Activated T-cell treated with anti-CD3 and anti-CD28 coated beads, Interleukin-2, amount 50 U/mL, for 48 hours (primary cell): ENCODE measurements around the gene IL1RN.

Experiments
- DNase-seq, 2 experiments: peaks; one replicate each; pipeline ENCODE4 v3.0.0-alpha.2; 2020

IL1RN gene

DNA sequence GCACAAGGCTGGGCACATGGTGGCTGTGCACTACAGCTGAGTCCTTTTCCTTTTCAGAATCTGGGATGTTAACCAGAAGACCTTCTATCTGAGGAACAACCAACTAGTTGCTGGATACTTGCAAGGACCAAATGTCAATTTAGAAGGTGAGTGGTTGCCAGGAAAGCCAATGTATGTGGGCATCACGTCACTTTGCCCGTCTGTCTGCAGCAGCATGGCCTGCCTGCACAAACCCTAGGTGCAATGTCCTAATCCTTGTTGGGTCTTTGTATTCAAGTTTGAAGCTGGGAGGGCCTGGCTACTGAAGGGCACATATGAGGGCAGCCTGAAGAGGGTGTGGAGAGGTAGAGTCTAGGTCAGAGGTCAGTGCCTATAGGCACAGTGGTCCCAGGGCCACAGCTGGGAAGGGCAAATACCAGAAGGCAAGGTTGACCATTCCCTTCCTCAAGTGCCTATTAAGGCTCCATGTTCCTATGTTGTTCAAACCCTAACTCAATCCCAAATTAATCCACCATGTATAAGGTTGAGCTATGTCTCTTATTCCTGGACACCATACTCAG lies 2.2 kb downstream of the IL1RN start:
- DNase-seq = no peak

DNA sequence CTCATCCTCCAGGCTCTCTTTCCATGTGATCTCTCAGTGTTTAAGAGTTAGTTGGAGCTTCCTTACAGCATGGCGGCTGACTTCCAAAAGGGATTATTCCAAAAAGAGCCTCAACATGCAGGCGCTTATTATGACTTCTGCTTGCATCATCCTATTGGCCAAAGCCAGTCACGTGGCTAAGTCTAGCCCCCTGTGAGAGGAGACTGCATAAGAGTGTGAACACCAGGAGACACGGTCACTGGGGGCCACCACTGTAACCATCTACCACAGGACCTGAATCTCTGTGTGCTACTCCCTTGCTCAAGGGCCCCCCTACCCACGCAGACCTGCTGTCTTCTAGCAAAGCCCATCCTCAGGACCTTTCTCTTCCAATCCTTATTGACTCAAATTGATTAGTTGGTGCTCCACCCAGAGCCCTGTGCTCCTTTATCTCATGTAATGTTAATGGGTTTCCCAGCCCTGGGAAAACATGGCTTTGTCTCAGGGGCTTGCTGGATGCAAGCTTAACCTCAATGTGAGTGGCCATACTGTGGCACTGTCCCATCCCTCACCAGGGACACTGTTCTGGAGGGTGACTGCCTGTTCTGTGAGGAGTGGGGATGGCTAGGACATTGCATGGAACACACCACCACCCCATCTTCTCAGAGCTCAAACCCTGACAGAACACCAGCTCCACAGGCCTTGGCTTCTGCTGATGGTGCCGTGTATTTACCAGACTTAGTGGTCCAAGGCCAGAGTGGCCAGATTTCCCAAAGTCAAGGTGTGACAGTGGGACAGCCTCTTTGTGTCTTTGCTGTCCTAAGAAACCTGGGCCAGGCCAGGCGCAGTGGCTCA lies 4.2 kb downstream of the IL1RN start:
- no peak for DNase-seq

DNA sequence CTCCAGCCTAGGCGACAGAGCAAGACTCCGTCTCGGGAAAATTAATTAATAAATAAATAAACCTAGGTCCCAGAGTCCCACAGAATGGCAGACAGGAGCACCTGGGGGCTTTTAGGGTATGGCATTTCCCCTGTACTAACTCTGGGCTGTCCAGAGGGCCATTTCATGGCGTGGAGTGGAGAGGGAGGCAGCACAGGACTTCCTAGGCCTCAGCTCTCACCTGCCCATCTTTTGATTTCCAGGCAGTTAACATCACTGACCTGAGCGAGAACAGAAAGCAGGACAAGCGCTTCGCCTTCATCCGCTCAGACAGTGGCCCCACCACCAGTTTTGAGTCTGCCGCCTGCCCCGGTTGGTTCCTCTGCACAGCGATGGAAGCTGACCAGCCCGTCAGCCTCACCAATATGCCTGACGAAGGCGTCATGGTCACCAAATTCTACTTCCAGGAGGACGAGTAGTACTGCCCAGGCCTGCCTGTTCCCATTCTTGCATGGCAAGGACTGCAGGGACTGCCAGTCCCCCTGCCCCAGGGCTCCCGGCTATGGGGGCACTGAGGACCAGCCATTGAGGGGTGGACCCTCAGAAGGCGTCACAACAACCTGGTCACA lies 5.1 kb downstream of the IL1RN start:
- no peak for DNase-seq

DNA sequence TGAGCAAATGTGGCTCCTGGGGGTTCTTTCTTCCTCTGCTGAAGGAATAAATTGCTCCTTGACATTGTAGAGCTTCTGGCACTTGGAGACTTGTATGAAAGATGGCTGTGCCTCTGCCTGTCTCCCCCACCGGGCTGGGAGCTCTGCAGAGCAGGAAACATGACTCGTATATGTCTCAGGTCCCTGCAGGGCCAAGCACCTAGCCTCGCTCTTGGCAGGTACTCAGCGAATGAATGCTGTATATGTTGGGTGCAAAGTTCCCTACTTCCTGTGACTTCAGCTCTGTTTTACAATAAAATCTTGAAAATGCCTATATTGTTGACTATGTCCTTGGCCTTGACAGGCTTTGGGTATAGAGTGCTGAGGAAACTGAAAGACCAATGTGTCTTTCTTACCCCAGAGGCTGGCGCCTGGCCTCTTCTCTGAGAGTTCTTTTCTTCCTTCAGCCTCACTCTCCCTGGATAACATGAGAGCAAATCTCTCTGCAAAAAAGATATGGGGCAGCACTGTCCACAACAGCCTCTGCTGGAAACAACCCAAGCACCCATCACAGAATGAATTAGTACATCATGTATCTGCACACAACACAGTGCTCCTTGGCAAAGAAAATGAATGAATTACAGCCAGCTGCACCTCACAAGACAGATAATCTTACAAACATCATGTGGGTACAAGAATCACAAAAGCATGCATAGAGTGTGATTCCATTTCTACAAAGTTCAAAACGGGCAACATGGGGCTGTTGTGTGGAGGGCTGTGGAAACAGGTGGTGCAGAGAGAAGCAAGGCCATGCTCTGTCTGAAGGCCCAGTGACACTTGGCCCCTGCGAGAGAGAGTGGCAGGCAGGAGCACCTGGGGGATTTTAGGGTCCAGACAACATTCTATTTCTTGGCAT lies 6.6 kb downstream of the IL1RN start:
- DNase-seq = peak in 1 of 2 experiments; percentile 25

DNA sequence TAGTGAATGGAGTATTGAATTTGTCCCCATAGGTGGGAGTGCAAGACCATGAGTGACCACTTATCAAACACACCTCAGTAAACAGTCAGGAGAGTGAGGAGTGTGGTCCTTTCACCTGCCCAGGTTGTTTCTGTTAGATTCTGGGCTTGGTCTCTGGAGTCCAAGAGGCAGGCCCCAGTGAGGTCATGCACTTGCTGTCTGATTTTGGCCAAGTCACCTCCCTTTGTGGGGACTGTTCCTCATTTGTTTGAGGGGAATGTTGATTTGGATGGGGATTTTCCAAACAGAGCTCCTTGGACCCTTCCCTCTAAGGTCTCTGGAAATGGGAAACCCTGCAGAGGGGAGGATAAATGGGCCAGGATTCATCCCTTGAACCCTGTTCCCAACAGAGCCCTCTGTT lies 7.3 kb downstream of the IL1RN start:
- peak in 1 of 2 experiments; percentile 4 for DNase-seq

DNA sequence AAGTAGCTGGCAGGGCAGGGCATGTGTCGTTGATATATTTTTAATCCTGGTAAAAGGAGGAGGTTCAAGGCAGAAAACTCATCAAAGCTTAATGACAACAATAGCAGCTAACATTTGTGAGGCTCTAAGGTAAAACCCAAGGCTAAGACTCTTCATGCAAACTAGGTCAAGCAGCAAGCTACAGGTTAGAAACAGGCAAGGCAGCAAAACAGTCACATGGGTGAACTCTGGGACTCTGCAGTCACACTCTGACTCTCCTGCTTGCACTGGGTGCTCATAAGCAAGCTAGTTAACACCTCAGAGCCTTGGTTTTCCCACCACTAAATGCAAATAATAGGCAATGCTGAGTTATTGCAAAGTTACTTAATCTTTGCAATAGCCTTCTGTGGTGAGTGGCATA lies 7.9 kb downstream of the IL1RN start:
- no peak for DNase-seq

DNA sequence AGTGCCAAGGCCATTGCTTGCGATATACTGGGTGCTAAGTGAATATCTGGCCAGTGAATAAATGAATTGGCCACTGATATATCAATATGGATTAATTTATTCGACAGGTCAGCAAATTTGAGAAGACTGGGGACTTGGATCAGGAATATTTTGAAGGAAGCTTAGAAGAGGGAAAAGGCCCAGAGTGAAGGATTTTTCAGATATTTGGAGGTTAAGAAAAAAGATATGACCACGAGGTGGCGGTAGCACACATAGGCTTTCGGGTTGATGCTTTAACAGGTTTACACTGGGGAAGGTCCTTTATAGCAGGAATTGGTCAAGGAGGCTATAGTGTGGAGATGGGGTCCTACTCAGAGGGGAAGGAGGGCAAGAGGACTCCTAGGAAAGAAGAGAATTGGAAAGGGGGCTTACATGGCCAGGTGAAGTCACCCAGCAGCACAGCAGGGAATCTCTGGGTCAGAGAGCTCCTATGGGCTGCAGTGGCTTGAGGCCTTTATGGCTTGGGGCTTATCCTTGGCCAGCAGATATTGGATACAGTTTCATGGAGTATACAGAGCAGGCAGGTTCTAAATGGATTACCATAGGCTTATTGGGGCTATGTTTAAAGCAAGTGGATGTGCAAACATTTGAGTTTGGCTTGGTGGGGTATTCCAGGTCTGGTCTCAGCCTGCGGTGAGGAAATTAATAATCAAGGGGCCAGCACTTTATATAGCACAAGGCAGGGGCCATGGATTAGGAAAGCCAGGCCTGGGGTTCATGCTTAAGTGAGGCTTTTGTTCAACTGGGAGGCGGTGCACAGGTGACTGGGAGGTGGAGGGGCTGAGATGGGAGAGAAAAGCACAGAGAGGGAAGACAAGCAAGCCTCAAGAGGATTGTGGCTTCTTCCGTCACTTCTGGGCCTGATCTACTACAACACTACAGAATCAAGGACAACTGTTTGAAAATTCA lies 9.7 kb downstream of the IL1RN start:
- DNase-seq = peak; percentile 47 to 52

DNA sequence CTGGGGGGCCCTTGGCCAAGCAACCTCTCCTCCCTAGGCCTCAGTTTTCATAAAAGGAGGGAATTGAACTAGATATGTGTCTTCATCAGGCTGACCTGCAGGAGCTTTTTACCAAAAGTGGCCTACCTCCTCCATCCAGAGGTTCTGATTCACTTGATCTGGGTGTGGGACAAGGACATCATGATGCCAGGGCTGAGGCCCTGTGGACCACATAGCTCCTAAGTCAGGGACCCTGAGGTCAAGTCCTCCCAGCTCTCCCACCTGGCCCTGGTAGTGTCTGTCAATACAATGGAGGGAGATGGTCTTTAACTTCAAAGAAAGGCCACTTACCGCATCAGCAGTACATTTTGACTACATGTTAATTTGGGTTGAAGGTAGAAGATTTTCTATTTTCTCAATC lies 10.4 kb downstream of the IL1RN start:
- no peak for DNase-seq

DNA sequence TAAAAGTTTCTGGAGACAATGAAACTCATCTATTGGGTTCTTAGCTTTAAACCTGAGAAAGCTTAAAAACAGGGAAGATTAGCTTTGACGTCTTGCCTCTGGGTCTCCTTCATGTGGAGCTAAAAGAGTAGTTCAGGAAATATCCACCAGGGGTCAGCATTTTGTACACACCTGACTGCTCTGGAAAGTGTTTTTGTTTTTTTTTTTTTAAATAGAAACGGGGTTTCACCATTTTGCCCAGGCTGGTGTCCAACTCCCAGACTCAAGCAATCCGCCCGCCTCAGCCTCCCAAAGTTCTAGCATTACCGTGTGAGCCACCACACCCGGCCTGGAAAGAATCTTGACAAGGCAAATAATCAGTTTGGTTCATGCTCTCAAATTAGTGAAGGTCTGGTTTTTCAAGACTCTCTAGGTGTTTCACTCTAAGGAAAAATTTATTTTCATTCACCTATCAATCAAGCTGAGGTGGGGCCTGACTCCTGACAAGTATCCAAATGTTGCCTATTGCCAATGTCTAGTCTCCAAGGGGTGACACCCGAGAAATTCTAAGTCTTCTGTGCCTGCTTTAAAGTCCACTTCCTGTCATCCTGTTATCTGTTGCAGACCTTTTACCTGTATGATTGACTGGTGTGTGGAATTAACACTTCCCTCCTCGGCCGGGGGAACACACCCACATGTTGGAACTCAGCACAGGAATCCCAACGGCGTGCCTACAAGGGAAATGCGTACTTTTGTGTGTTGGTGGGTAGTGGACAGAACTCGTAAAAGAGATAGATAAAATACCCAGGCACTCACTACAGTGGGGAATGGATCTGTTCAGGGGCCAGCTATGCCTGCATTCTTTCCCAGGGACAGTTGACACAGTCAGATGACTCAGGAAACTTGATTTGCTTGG lies 11.3 kb downstream of the IL1RN start:
- peak; percentile 45 to 50 for DNase-seq

DNA sequence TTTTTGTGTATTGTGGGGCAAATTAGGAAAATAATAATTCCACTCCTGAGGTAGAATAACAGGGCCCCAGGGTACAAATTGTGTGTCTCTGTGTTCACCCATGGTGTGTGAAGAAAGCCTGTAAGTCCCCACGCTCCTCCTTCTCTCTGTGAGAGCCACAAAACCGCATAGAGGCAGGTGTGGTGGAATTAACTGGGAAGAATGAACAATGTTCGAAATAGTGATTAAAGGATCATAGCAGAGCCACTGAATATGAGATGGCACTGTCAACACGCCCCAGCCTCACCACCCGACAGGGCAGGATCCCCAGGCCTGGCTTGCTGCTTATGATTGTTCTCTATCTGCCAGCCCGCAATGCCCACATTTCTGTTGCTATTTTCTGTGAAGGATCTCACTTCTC lies 14.1 kb downstream of the IL1RN start:
- no peak for DNase-seq

DNA sequence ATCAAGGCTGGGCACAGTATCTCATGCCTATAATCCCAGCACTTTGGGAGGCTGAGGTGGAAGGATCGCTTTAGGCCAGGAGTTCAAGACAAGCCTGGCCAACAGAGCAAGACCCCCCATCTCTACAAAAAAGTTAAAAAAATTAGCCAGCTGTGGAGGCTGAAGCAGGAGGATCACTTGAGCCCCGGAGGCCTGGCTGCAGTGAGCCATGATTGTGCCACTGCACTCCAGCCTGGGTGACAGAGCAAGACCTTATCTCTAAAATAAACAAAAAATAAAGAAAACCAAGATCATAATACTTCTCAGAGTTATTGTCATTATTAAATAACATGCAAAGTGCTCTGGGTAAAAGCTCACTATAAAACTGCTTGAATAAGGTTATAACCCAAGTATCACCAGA lies 14.9 kb downstream of the IL1RN start:
- DNase-seq = no peak

DNA sequence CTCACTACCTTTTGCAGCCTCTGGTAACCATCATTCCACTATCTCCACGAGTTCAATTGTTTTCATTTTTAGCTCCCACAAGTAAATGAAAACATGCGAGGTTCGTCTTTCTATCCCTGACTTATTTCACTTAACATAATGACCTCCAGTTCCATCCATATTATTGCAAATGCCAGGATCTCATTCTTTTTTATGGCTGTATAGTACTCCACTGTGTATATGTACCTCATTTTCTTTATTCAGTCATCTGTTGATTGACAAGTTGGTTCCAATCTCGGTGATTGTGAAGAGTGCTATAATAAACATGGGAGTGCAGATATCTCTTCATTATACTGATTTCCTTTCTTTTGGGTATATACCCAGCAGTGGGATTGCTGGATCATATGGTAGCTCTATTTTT lies 16.9 kb downstream of the IL1RN start:
- no peak for DNase-seq

DNA sequence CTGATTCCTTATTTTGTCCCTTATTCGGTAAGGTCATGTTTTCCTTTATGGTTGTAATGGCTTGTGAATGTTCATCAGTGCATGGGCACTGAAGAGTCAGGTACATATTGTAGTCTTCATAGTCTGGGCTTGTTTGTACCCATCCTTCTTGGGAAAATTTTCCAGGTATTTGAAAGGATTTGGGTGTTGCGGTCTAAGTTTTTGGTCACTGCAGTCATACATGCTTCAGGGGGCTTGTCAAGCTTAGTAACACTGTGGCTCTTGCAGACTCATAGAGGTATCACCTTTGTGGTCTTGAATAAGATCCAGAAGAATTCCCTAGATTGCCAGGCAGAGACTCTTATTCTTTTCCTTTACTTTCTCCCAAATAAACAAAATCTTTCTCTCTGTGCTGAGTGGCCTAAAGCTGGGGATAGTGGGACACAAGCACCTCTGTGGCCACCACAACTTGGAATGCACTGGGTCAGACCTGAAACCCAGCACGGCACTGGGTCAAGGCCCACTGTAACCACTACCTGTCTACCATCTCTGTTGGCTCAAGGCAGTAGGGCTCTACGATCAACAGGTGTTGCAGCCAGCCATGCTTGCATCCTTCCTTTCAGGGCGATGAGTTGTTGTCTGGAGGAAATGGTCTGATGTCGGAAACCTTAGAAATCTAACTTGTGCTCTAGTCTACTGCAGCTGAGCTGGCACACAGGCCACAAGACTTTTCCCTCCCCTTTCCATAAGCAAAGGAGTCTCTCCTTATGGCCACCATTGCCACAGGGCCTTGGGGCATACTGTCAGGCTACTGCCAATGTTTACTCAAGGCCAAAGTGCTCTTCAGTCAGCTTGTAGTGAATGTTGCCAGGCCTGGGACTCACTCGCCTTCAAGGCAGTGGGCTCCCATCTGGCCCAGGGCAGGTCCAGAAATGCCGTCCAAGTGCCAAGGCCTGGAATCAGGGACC lies 21.5 kb downstream of the IL1RN start:
- DNase-seq = no peak

DNA sequence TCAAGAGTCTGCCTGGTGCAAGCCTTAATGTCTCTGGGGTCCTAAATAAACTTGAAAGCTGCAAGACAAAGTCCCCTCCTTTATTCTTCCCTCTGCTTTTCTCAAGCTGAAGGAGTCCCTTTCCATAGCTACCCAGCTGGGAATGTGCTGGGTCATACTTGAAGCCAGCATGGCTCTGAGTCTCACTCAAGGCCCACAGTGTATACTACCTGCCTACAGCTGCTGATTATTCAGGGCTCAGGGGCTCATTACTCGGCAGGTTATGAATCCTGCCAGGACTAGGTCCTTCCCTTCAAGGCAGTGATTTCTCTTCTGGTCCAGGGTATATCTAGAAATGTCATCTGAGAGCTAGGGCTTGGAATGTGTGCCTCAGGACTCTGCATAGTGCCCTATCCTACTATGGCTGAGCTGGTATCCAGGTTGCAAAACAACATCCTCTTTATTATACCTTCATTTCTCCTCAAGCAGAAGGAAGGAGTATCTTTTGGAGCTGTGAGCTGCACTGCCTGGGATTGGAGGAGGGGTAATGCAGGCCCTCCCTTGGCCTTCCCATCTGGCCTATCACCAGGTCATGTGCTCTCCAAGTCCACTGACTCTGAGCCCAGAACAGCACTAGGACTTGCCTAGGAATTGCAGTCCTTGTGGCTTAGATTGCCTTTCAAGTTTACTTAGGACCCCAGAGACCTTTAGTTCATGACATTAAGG lies 22.3 kb downstream of the IL1RN start:
- no peak for DNase-seq

DNA sequence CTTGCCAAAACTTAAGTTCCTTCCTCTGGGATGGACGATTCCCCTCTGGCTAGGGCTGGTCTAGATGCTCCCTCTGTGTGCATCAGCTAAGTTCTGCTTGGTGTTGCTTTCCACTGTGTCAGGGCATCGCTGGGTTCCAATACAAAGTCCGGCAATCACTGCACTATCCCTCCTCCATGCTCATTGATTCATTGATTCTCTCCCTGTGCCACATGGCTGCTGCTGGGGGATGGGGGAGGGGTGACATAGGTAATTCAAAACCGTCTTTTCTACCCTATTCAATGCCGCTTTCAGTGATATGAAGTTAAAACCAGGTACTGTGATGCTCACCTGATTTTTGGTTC lies 22.8 kb downstream of the IL1RN start:
- no peak for DNase-seq

DNA sequence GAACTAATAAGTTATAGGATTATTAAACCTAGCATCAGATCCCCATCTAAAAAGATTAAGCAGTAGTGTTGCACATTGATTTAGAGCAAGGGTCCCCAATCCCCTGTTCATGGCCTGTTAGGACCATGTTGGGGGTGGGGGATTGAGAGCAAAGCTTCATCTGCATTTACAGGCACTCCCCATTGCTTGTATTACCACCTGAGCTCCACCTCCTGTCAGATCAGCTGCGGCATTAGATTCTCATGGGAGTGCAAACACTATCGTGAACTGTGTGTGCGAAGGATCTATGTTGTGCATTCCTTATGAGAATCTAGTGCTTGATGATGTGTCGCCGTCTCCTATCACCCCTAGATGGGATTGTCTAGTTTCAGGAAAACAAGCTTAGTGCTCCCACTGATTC lies 27.9 kb downstream of the IL1RN start:
- no peak for DNase-seq

DNA sequence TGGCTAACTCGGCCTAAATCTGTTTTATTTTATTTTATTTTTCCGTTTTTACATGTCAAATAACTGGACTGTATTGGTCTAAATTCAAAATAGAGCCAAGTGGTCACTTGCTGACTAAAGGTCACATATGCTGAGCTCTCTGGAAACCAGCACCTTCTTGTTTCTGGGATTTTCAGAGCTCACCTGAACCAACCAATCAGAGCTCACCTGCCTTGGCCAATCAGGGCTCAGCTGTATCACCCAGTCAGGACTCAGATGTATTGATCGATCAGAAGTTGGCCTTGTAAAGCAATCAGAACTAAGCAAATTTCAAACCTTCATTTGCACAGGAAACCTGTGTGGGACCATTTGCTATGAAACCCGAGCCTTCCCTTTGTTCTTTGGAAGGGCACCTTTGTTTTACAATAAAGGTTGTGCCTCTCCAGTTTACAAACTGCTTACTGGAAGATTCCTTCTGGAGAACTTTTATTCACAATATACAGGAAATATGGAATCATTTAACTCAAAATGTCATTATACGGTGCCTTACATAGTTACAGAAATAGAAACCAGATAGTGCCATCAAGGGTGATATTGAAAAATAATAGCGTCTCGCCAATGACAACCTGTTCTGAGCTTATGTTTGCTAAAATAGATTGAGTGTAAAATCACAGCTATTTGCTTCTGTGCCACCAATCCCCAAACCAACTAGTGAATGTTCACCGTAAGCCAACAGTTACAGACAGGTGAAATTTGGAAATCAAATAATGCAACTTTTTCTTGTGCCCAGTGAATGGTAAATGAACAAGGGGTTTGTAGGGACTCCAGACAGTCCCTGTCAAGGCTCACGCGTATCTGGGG lies 29.1 kb downstream of the IL1RN start:
- peak in 1 of 2 experiments; percentile 53 for DNase-seq
